WERI-Rb-1 (cell line): ENCODE results near the gene WNK1.
"Not testable (repeated sequence)": the region's sequence is repeated elsewhere in the genome, so short reads cannot be mapped to it uniquely, and the experiment has no call there.

Experiments
- DNase-seq: peaks from one replicate; pipeline ENCODE4 v3.0.0-alpha.2; 2020
- H3K27ac ChIP-seq: fragments of 250-450 bp; sonication (Bioruptor Pico); 2 replicates; pipeline ENCODE4 v1.5.1; 2020; ENCODE audit warnings: mild to moderate bottlenecking, moderate library complexity
- H3K27me3 ChIP-seq: fragments of 250-450 bp; sonication (Bioruptor Pico); 2 replicates; pipeline ENCODE4 v1.5.1; 2021; ENCODE audit warnings: mild to moderate bottlenecking, low read depth, moderate library complexity; ENCODE audit not compliant: insufficient read depth, severe bottlenecking
- H3K36me3 ChIP-seq: fragments of 250-450 bp; sonication (Bioruptor Pico); 2 replicates; pipeline ENCODE4 v1.5.1; 2020; ENCODE audit warnings: mild to moderate bottlenecking, moderate library complexity
- H3K4me3 ChIP-seq: 2 replicates; pipeline ENCODE4 v1.5.1; 2011; ENCODE audit warnings: low read depth, mild to moderate bottlenecking, control low read depth, low read length
- H3K9me3 ChIP-seq: fragments of 250-450 bp; sonication (Bioruptor Pico); 2 replicates; pipeline ENCODE4 v1.5.1; 2021; ENCODE audit warnings: mild to moderate bottlenecking, moderate library complexity; ENCODE audit not compliant: severe bottlenecking
- CTCF ChIP-seq: IDR thresholded peaks from 2 replicates; pipeline ENCODE4 v1.5.1; 2011; ENCODE audit warnings: low read depth, mild to moderate bottlenecking, control low read depth, inconsistent platforms, low read length

Gene WNK1

GRCh38 chr12:772056-772697 is 19.8 kb downstream of the WNK1 start:
- no peak for TF ChIP-seq CTCF
- H3K27ac ChIP-seq: no peak overlapping the region
- H3K9me3 ChIP-seq: no peaks in the 10 kb centered on the region
- no peaks in the 10 kb centered on the region; the same call in 1 of the 2 replicates for H3K36me3 ChIP-seq
- no peak for DNase-seq
- no peak overlapping the region for H3K4me3 ChIP-seq
- H3K27me3 ChIP-seq: no peaks in the 10 kb centered on the region

- DNase-seq: peak; percentile 34
- H3K9me3 ChIP-seq: no peaks in the 10 kb centered on the region
- no peaks in the 10 kb centered on the region for H3K27me3 ChIP-seq
- no peak overlapping the region for H3K27ac ChIP-seq
- no peaks in the 10 kb centered on the region; the same call in 1 of the 2 replicates for H3K36me3 ChIP-seq
- H3K4me3 ChIP-seq: no peak overlapping the region
- TF ChIP-seq CTCF: no peak
Observed at GRCh38 chr12:774051-774614, 21.8 kb downstream of the WNK1 start.

GRCh38 chr12:775973-776771 is 23.8 kb downstream of the WNK1 start:
- H3K36me3 ChIP-seq, H3K27ac ChIP-seq, DNase-seq, H3K27me3 ChIP-seq, H3K4me3 ChIP-seq, H3K9me3 ChIP-seq: not testable (repeated sequence)

GRCh38 chr12:776772-777373 is 24.5 kb downstream of the WNK1 start:
- H3K36me3 ChIP-seq, DNase-seq, H3K9me3 ChIP-seq, H3K4me3 ChIP-seq, H3K27ac ChIP-seq, H3K27me3 ChIP-seq: not testable (repeated sequence)

- Histone ChIP-seq H3K4me3 (no peak overlapping the region), H3K9me3 (no peaks in the 10 kb centered on the region), H3K36me3 (no peaks in the 10 kb centered on the region; the same call in 1 of the 2 replicates), H3K27ac (no peak overlapping the region), H3K27me3 (no peaks in the 10 kb centered on the region)
- TF ChIP-seq CTCF: no peak
- no peak for DNase-seq
Observed at GRCh38 chr12:777550-778047, 25.2 kb downstream of the WNK1 start.

- no peaks in the 10 kb centered on the region for H3K9me3 ChIP-seq
- H3K4me3 ChIP-seq: no peak overlapping the region
- TF ChIP-seq CTCF: no peak
- DNase-seq: no peak
- H3K36me3 ChIP-seq: no peaks in the 10 kb centered on the region; the same call in 1 of the 2 replicates
- no peaks in the 10 kb centered on the region for H3K27me3 ChIP-seq
- no peak overlapping the region for H3K27ac ChIP-seq
Observed at GRCh38 chr12:778615-779014, 26.2 kb downstream of the WNK1 start.
